PC-3 (cell line): ENCODE results near the gene LCE1F. TPM values are rescaled to one million over a fixed set of nuclear protein-coding genes. Genes with fewer than 3 reads are reported as not detected.

ENCODE experiments used
- ATAC-seq: fragments of 200-7000 bp; cut with Tn5 transposase; 2 replicates; pipeline ENCODE4 v1.9.1; 2020; ENCODE audit warnings: mild to moderate bottlenecking, moderate library complexity
- Bru-seq: library from RNA; stranded (reverse); fragments of 400-500 nt; gene quantifications from one replicate; lab custom pipeline; 2021; lab: Mats Ljungman, UMichigan
- BruChase-seq, 2 experiments: library from RNA; stranded (reverse); fragments of 400-500 nt; gene quantifications; one replicate each; lab custom pipeline; 2021; lab: Mats Ljungman, UMichigan
- BruUV-seq: library from RNA; stranded (reverse); fragments of 400-500 nt; replicated peaks from 2 replicates; lab custom pipeline; 2021; lab: Mats Ljungman, UMichigan
- CTCF ChIA-PET: fragments of 300-600 bp; sonication (Branson Sonifier 250); formaldehyde crosslinking; loops from one replicate; lab custom pipeline; 2022; ENCODE audit warnings: antibody characterized with exemption; lab: Charles Lee
- POLR2A ChIA-PET: fragments of 300-600 bp; sonication (Branson Sonifier 250); formaldehyde crosslinking; loops from one replicate; lab custom pipeline; 2022; ENCODE audit warnings: antibody characterized with exemption; ENCODE audit not compliant: unreplicated experiment; lab: Charles Lee
- DNase-seq: peaks from one replicate; pipeline ENCODE4 v3.0.0-alpha.2; 2015
- H2AFZ ChIP-seq: fragments of 300-600 bp; sonication (generic); 2 replicates; pipeline ENCODE4 v1.6.0; 2016; ENCODE audit warnings: antibody characterized with exemption, low read length
- H3F3A ChIP-seq: fragments of 300-600 bp; sonication (generic); one replicate; pipeline ENCODE4 v1.6.0; 2017; ENCODE audit warnings: antibody characterized with exemption, low read length, control low read depth, mild to moderate bottlenecking; ENCODE audit not compliant: unreplicated experiment
- H3K27ac ChIP-seq: fragments of 300-600 bp; sonication (generic); 2 replicates; pipeline ENCODE4 v1.5.1; 2016; ENCODE audit warnings: mild to moderate bottlenecking, low read length
- H3K27me3 ChIP-seq: fragments of 300-600 bp; sonication (generic); 2 replicates; pipeline ENCODE4 v1.6.1; 2016; ENCODE audit warnings: low read length, mixed read lengths
- H3K36me3 ChIP-seq: fragments of 300-600 bp; sonication (generic); 2 replicates; pipeline ENCODE4 v1.6.1; 2016; ENCODE audit warnings: low read depth, mixed run types, low read length, mixed read lengths
- H3K4me1 ChIP-seq: fragments of 300-600 bp; sonication (generic); 2 replicates; pipeline ENCODE4 v1.5.1; 2016; ENCODE audit warnings: low read length; ENCODE audit not compliant: insufficient read depth
- H3K4me2 ChIP-seq: fragments of 300-600 bp; sonication (generic); 2 replicates; pipeline ENCODE4 v1.6.0; 2016; ENCODE audit warnings: low read length
- H3K4me3 ChIP-seq: fragments of 300-600 bp; sonication (generic); 2 replicates; pipeline ENCODE4 v1.5.1; 2016; ENCODE audit warnings: mild to moderate bottlenecking, low read length, mixed read lengths
- H3K79me2 ChIP-seq: fragments of 300-600 bp; sonication (generic); 2 replicates; pipeline ENCODE4 v1.6.1; 2017; ENCODE audit warnings: low read length, mixed read lengths
- H3K9ac ChIP-seq: fragments of 300-600 bp; sonication (generic); 2 replicates; pipeline ENCODE4 v1.6.0; 2016; ENCODE audit warnings: mild to moderate bottlenecking, low read length
- H3K9me2 ChIP-seq: fragments of 300-600 bp; sonication (generic); replicated peaks from 2 replicates; pipeline ENCODE4 v1.6.1; 2016; ENCODE audit warnings: mixed run types, low read length, mixed read lengths
- H3K9me3 ChIP-seq: fragments of 300-600 bp; sonication (generic); 2 replicates; pipeline ENCODE4 v1.6.1; 2016; ENCODE audit warnings: low read length, mixed read lengths
- H4K20me1 ChIP-seq: fragments of 300-600 bp; sonication (generic); 2 replicates; pipeline ENCODE4 v1.6.1; 2016; ENCODE audit warnings: low read length, mixed read lengths
- CTCF ChIP-seq: fragments of 300-600 bp; sonication (generic); conservative IDR thresholded peaks from 2 replicates; pipeline ENCODE4 v1.5.1; 2017; ENCODE audit warnings: antibody characterized with exemption, low read depth, mild to moderate bottlenecking, low read length
- EZH2 ChIP-seq: fragments of 300-600 bp; sonication (generic); IDR thresholded peaks from one replicate; pipeline ENCODE4 v1.6.1; 2017; ENCODE audit warnings: antibody characterized with exemption, mild to moderate bottlenecking, low read length; ENCODE audit not compliant: unreplicated experiment
- EZH2phosphoT487 ChIP-seq: fragments of 300-600 bp; sonication (generic); IDR thresholded peaks from 2 replicates; pipeline ENCODE4 v1.6.1; 2018; ENCODE audit warnings: mild to moderate bottlenecking, antibody characterized with exemption, low read length, borderline replicate concordance
- intact Hi-C: fragments of 100-400 bp; cut with micrococcal nuclease; formaldehyde crosslinking; loops from 2 replicates; pipeline ENCODE4 v1.9.0; 2023
- long read RNA-seq: library from polyadenylated mRNA; unstranded; transcript quantifications from one replicate; pipeline ENCODE4 v2.0.0, GENCODE V29; 2021; ENCODE audit not compliant: unreplicated experiment
- total RNA-seq: library from RNA; depleted of rRNA; stranded (reverse); fragments of >200 nt; gene quantifications from 2 replicates; pipeline ENCODE4 v1.2.3, GENCODE V29; 2014; rRNA removed

LCE1F gene
- total RNA-seq (not detected in 2 replicates), Bru-seq, nascent RNA (not detected), BruChase-seq, experiment 1, labeled RNA remaining after a 6-hour chase (not detected), BruChase-seq, experiment 2, labeled RNA remaining after a 2-hour chase (not detected)
- long read RNA-seq = 0 reads

- ChIA-PET CTCF (no interaction called here), POLR2A (no interaction called here)
- Histone ChIP-seq H3K4me1 (no peaks in the 10 kb centered on the region), H4K20me1 (no peaks in the 10 kb centered on the region), H3K4me2 (no peak within 1 kb of the TSS), H3K27me3 (peaks cover 25% of the 10 kb centered on the region), H3K36me3 (no peaks in the 10 kb centered on the region), H3K9me3 (no peaks in the 10 kb centered on the region), H3K79me2 (no peaks in the 10 kb centered on the region), H3K4me3 (no peak within 1 kb of the TSS), H2AFZ (no peak within 1 kb of the TSS), H3K9ac (no peak within 1 kb of the TSS), H3K9me2 (no peaks in the 10 kb centered on the region), H3F3A (no peaks in the 10 kb centered on the region), H3K27ac (no peak within 1 kb of the TSS)
- no peak for DNase-seq
- TF ChIP-seq EZH2 (no peak), EZH2phosphoT487 (no peak), CTCF (no peak)
- intact Hi-C loops = no loop called here
- no TSS peak for BruUV-seq
- no peak for ATAC-seq
Measured at GRCh38 chr1:152774875-152775274, at the start of gene LCE1F. LCE1F (plus strand) TSS chr1:152775140; CDS start chr1:152776372, 1,232 bp downstream.

GRCh38 chr1:152725261-152725660, 49.7 kb upstream of the LCE1F start:
- ATAC-seq (no peak), DNase-seq (no peak)
- TF ChIP-seq CTCF (no peak), EZH2 (no peak), EZH2phosphoT487 (no peak)
- BruUV-seq = no TSS peak
- Histone ChIP-seq H3K4me2 (no peak overlapping the region), H3K9ac (no peak overlapping the region), H3K4me3 (no peak overlapping the region), H3K36me3 (no peaks in the 10 kb centered on the region), H3K27me3 (peaks cover 41% of the 10 kb centered on the region), H4K20me1 (no peaks in the 10 kb centered on the region), H3K9me2 (no peaks in the 10 kb centered on the region), H2AFZ (no peak overlapping the region), H3K79me2 (no peaks in the 10 kb centered on the region), H3F3A (no peaks in the 10 kb centered on the region), H3K27ac (no peak overlapping the region), H3K9me3 (no peaks in the 10 kb centered on the region), H3K4me1 (no peaks in the 10 kb centered on the region)
- POLR2A ChIA-PET = no interaction called here
- intact Hi-C loops = no loop called here
- CTCF ChIA-PET = no interaction called here

- Histone ChIP-seq H3K9me2 (no peaks in the 10 kb centered on the region), H3K79me2 (no peaks in the 10 kb centered on the region), H3K27me3 (peaks cover 45% of the 10 kb centered on the region), H3K9me3 (no peaks in the 10 kb centered on the region), H3F3A (no peaks in the 10 kb centered on the region), H3K4me2 (no peak overlapping the region), H3K9ac (no peak overlapping the region), H3K4me1 (no peaks in the 10 kb centered on the region), H3K27ac (no peak overlapping the region), H2AFZ (no peak overlapping the region), H3K36me3 (no peaks in the 10 kb centered on the region), H3K4me3 (no peak overlapping the region), H4K20me1 (no peaks in the 10 kb centered on the region)
- no peak for TF ChIP-seq EZH2
- TF ChIP-seq CTCF = no peak
- TF ChIP-seq EZH2phosphoT487 = no peak
- intact Hi-C loops = no loop called here
- no peak for DNase-seq
- no TSS peak for BruUV-seq
- no peak for ATAC-seq
- ChIA-PET CTCF (no interaction called here), POLR2A (no interaction called here)
Measured at GRCh38 chr1:152728986-152729385, 46.0 kb upstream of the LCE1F start.
